ENCODE results near the gene CSTF1. TPM values are rescaled to one million over a fixed set of nuclear protein-coding genes. Genes with fewer than 3 reads are reported as not detected.

The CSTF1 gene
- total RNA-seq, 2 donors from 2014 or later = 47.9 to 50.1 TPM

DNA sequence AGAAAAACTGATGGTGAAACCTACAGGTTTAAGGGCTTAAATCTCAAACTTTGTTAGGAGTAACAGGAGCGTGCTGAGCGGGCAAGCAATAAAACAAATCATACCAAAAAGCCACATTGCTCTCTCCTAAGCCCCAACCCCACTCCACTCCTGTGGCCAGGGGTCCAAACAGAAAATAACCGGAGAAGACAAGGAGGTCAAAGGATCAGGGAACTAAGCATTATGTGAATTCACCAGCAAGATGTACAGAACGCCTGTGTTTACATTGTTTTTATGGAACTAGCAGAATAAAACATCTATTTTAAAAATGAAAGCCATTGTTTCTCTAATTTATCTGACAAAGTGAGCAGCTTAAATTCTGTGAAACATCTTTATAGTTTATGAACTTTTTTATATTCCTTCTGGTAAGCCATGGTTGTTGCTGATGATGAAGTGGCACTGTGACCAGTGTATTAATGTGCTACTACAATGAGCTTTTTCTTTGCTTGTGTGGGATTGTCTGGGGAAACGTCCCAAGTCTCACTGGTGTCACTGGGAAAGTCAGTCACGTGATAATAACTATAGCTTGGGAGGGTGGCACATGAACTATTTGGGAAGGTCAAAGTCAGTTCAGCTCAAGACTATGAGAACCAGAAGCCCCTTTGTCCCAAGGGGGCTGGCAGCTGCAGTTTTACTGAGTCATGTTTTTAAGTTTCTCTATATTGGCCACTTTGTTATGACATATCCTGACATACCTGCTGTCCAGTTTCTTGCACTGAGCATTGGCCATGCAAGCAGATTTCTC lies 23.9 kb upstream of the CSTF1 start:
- no peak overlapping the region for H3K4me3 Mint-ChIP-seq
- Histone ChIP-seq H3K4me3 (ENCODE audit: low read length) (no peak overlapping the region), H3K9ac (ENCODE audit: extremely low read depth, low read length, poor library complexity, severe bottlenecking) (no peak overlapping the region), H3K27ac (ENCODE audit: low read depth, low read length) (no peak overlapping the region), H3K36me3 (ENCODE audit: control insufficient read depth, insufficient read depth, low read length) (peaks cover 58% of the 10 kb centered on the region), H3K9me3 (ENCODE audit: control insufficient read depth, low read length) (no peaks in the 10 kb centered on the region), H3K27me3 (ENCODE audit: control insufficient read depth, insufficient read depth, low read length, poor library complexity, severe bottlenecking) (no peaks in the 10 kb centered on the region), H3K4me1 (ENCODE audit: control insufficient read depth, insufficient read depth, low read length) (no peaks in the 10 kb centered on the region)
- DNase-seq = no peak
- peak overlapping the region; percentile 76 for H3K27ac Mint-ChIP-seq
- H3K36me3 Mint-ChIP-seq (ENCODE audit: low read depth) = peaks cover 63% of the 10 kb centered on the region
- TF ChIP-seq, protein P1, sequence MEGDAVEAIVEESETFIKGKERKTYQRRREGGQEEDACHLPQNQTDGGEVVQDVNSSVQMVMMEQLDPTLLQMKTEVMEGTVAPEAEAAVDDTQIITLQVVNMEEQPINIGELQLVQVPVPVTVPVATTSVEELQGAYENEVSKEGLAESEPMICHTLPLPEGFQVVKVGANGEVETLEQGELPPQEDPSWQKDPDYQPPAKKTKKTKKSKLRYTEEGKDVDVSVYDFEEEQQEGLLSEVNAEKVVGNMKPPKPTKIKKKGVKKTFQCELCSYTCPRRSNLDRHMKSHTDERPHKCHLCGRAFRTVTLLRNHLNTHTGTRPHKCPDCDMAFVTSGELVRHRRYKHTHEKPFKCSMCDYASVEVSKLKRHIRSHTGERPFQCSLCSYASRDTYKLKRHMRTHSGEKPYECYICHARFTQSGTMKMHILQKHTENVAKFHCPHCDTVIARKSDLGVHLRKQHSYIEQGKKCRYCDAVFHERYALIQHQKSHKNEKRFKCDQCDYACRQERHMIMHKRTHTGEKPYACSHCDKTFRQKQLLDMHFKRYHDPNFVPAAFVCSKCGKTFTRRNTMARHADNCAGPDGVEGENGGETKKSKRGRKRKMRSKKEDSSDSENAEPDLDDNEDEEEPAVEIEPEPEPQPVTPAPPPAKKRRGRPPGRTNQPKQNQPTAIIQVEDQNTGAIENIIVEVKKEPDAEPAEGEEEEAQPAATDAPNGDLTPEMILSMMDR (conservative IDR thresholded peaks at IDR 0.05) = no peak
- WGBS, 2 experiments (ENCODE audit: insufficient coverage in 1 of 2, insufficient read length in 1 of 2) = 86 to 100% methylated on average over 1 to 6 of the region's 6 CpGs
- no peaks in the 10 kb centered on the region for H3K4me1 Mint-ChIP-seq
- H3K9me3 Mint-ChIP-seq = no peaks in the 10 kb centered on the region
- no peaks in the 10 kb centered on the region for H3K27me3 Mint-ChIP-seq (ENCODE audit: insufficient read depth)

DNA sequence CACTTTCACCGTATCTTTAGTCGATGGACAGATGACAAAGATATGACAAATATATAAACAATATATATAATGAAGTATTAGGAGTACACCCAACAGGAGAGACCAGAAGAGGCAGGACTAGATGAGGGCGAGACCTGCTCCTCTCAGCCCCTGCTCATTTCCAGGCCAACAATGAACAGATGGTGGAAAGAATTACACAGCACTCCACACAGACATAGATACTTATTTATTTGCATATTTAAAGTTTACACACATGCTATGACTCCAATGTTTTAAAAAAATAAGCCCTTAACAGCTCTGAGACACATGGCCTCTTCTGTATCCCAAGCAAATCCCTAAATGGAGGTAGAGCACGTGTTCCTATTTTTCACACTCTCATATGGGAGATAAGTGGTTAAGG lies 23.3 kb upstream of the CSTF1 start:
- TF ChIP-seq, protein P1 (conservative IDR thresholded peaks at IDR 0.05) = no peak
- H3K4me3 Mint-ChIP-seq = no peak overlapping the region
- no peak overlapping the region for H3K9ac ChIP-seq (ENCODE audit: extremely low read depth, low read length, poor library complexity, severe bottlenecking)
- DNase-seq = no peak
- no peaks in the 10 kb centered on the region for H3K4me1 Mint-ChIP-seq
- 92% methylated on average over 2 of the region's 4 CpGs; no CpG with 5 or more reads in 1 of the 2 experiments for WGBS, 2 experiments (ENCODE audit: insufficient coverage in 1 of 2, insufficient read length in 1 of 2)
- H3K27me3 ChIP-seq (ENCODE audit: control insufficient read depth, insufficient read depth, low read length, poor library complexity, severe bottlenecking) = no peaks in the 10 kb centered on the region
- H3K27me3 Mint-ChIP-seq (ENCODE audit: insufficient read depth) = no peaks in the 10 kb centered on the region
- peaks cover 67% of the 10 kb centered on the region for H3K36me3 Mint-ChIP-seq (ENCODE audit: low read depth)
- H3K4me1 ChIP-seq (ENCODE audit: control insufficient read depth, insufficient read depth, low read length) = no peaks in the 10 kb centered on the region
- no peak overlapping the region for H3K4me3 ChIP-seq (ENCODE audit: low read length)
- no peaks in the 10 kb centered on the region for H3K9me3 Mint-ChIP-seq
- no peaks in the 10 kb centered on the region for H3K9me3 ChIP-seq (ENCODE audit: control insufficient read depth, low read length)
- H3K27ac ChIP-seq (ENCODE audit: low read depth, low read length) = no peak overlapping the region
- peaks cover 65% of the 10 kb centered on the region for H3K36me3 ChIP-seq (ENCODE audit: control insufficient read depth, insufficient read depth, low read length)
- H3K27ac Mint-ChIP-seq = no peak overlapping the region

DNA sequence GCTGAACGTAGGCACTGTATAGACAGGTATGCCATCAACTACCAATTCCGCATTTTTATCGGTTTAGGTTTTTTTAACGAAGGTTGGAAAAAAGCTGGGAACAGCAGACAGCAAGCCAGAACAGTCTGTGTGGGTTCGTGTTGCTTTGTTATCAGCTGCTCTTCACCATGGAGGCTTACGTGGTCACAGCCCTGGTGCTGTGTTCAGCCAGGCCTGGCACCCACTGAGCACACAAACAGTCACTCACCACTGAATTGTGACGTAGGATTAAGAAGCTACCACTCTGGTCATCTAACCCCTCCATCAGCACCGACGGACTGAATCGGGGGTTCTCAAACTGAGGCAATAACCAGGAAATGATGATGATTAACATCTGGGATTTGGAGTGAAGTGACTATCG lies 20.5 kb upstream of the CSTF1 start:
- Histone ChIP-seq H3K27ac (ENCODE audit: low read depth, low read length) (no peak overlapping the region), H3K9ac (ENCODE audit: extremely low read depth, low read length, poor library complexity, severe bottlenecking) (no peak overlapping the region), H3K36me3 (ENCODE audit: control insufficient read depth, insufficient read depth, low read length) (peaks cover 88% of the 10 kb centered on the region), H3K4me1 (ENCODE audit: control insufficient read depth, insufficient read depth, low read length) (no peaks in the 10 kb centered on the region), H3K27me3 (ENCODE audit: control insufficient read depth, insufficient read depth, low read length, poor library complexity, severe bottlenecking) (no peaks in the 10 kb centered on the region), H3K4me3 (ENCODE audit: low read length) (no peak overlapping the region), H3K9me3 (ENCODE audit: control insufficient read depth, low read length) (no peaks in the 10 kb centered on the region)
- Mint-ChIP-seq H3K9me3 (no peaks in the 10 kb centered on the region), H3K27ac (no peak overlapping the region), H3K4me3 (no peak overlapping the region), H3K36me3 (ENCODE audit: low read depth) (peaks cover 60% of the 10 kb centered on the region), H3K27me3 (ENCODE audit: insufficient read depth) (no peaks in the 10 kb centered on the region), H3K4me1 (no peaks in the 10 kb centered on the region)
- DNase-seq = no peak
- 94 to 95% methylated on average over 7 to 11 of the region's 11 CpGs for WGBS, 2 experiments (ENCODE audit: insufficient coverage in 1 of 2, insufficient read length in 1 of 2)
- TF ChIP-seq, protein P1 (conservative IDR thresholded peaks at IDR 0.05) = no peak

All from endodermal cell (in vitro differentiated cells).